Measurements from ENCODE around the gene ZCCHC9.

GRCh38 chr5:81288021-81288433 is 13.4 kb upstream of the ZCCHC9 start:
- TF ChIP-seq CTCF (IDR thresholded peaks at IDR 0.05) (no peak), EZH2 (IDR thresholded peaks at IDR 0.05; ENCODE audit: borderline replicate concordance, insufficient read depth, low read depth, low read length, poor library complexity, severe bottlenecking) (no peak)

All from B cell (primary cell).